ES-I3 (cell line): ENCODE data around the gene IBA57.

ENCODE experiments used
- H3K36me3 ChIP-seq: 2 replicates; pipeline ENCODE4 v1.6.1; 2013; ENCODE audit warnings: mild to moderate bottlenecking, low read length, control low read depth, moderate library complexity; ENCODE audit not compliant: insufficient read depth
- H3K4me1 ChIP-seq: 2 replicates; pipeline ENCODE4 v1.6.1; 2013; ENCODE audit warnings: mild to moderate bottlenecking, control low read depth, low read length; ENCODE audit not compliant: insufficient read depth
- H3K9ac ChIP-seq: 2 replicates; pipeline ENCODE4 v1.6.1; 2013; ENCODE audit warnings: low read depth, mild to moderate bottlenecking, low read length, moderate library complexity
- H3K9me3 ChIP-seq: 2 replicates; pipeline ENCODE4 v1.6.1; 2013; ENCODE audit warnings: mild to moderate bottlenecking, low read length, moderate library complexity; ENCODE audit not compliant: control insufficient read depth, insufficient read depth

IBA57 gene

GRCh38 chr1:228157729-228158126, 7.9 kb upstream of the IBA57 start:
- Histone ChIP-seq H3K9ac (no peak overlapping the region), H3K9me3 (no peaks in the 10 kb centered on the region), H3K36me3 (no peaks in the 10 kb centered on the region), H3K4me1 (peaks cover 10% of the 10 kb centered on the region; the same call in 1 of the 2 replicates)

DNA sequence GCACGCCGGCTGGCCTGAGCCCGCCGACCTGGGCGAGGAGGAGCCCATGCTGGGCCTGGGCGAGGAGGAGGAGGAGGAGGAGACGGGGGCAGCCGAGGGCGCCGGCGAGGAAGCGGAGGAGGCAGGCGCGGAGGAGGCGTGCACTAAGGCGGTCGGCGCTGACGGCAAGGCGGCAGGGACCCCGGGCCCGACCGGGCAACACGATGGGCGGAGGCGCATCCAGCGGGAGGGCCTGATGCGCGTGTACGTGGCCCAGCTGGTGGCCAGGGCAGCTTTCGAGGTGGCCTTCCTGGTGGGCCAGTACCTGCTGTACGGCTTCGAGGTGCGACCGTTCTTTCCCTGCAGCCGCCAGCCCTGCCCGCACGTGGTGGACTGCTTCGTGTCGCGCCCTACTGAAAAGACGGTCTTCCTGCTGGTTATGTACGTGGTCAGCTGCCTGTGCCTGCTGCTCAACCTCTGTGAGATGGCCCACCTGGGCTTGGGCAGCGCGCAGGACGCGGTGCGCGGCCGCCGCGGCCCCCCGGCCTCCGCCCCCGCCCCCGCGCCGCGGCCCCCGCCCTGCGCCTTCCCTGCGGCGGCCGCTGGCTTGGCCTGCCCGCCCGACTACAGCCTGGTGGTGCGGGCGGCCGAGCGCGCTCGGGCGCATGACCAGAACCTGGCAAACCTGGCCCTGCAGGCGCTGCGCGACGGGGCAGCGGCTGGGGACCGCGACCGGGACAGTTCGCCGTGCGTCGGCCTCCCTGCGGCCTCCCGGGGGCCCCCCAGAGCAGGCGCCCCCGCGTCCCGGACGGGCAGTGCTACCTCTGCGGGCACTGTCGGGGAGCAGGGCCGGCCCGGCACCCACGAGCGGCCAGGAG, 7.2 kb upstream of the IBA57 start:
- peaks cover 15% of the 10 kb centered on the region; the same call in 1 of the 2 replicates for H3K4me1 ChIP-seq
- H3K36me3 ChIP-seq = no peaks in the 10 kb centered on the region
- no peaks in the 10 kb centered on the region for H3K9me3 ChIP-seq
- H3K9ac ChIP-seq = no peak overlapping the region

DNA sequence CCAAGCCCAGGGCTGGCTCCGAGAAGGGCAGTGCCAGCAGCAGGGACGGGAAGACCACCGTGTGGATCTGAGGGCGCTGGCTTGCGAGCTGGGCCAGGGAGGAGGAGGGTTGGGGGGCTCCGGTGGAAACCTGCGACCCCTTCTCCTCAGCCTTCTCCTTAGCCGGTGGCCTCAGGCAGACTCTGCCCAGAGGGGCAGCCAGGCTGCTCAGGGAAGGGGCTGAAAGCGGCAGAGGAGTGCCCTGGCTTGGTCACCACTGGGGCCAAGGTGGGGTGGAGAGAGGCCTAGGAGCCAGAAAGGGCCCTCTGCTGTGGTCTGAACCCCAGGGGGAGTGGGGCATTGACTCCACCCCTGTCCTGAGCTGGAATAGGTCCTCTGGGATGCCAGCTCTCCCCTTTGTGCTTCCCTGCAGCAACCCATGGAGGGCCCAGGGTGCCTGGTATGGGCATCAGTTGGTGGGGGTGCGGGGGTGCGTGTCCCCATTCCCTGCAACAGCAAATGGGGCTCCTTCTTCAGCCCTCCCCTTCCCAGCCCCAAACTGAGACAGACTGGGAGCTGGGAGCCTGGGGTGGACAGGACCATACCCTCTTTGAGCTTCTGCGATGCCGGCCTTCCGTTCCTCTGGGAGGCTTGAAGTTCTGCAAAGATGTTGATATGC, 6.5 kb upstream of the IBA57 start:
- H3K36me3 ChIP-seq = no peaks in the 10 kb centered on the region
- H3K9ac ChIP-seq = no peak overlapping the region
- H3K4me1 ChIP-seq = peaks cover 15% of the 10 kb centered on the region; the same call in 1 of the 2 replicates
- no peaks in the 10 kb centered on the region for H3K9me3 ChIP-seq

DNA sequence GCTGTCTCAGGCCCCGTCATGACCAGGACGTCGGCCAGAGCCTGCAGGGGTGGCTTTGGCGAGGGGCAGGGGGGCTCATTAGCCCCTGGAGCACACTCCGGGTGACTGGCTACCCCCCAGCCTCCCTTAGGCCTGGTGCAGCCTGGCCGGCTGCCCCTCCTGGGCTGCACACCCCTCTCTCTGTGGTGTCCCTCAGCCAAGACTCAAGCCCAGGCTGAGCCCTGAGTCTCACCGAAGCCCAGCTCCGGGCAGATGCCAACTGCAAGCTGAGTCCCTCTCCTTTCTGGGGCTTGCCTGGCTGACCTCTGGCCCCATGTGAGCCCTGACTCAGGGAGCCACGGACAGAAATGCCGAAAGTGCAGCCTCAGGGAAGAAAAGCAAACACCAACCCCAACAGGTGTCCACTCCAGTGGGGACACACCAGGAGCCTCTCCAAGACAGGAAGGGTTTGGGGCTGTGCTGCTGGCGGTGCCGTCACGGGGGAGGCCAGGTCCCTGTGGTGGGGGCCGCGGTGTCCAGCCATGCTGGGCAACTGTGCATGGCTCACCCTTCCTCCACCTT, 5.3 kb upstream of the IBA57 start:
- H3K9me3 ChIP-seq = no peaks in the 10 kb centered on the region
- H3K9ac ChIP-seq = no peak overlapping the region
- H3K36me3 ChIP-seq = no peaks in the 10 kb centered on the region
- peaks cover 15% of the 10 kb centered on the region; the same call in 1 of the 2 replicates for H3K4me1 ChIP-seq

GRCh38 chr1:228161362-228161761, 4.2 kb upstream of the IBA57 start:
- Histone ChIP-seq H3K9me3 (no peaks in the 10 kb centered on the region), H3K36me3 (no peaks in the 10 kb centered on the region), H3K4me1 (peaks cover 15% of the 10 kb centered on the region; the same call in 1 of the 2 replicates), H3K9ac (no peak overlapping the region)

DNA sequence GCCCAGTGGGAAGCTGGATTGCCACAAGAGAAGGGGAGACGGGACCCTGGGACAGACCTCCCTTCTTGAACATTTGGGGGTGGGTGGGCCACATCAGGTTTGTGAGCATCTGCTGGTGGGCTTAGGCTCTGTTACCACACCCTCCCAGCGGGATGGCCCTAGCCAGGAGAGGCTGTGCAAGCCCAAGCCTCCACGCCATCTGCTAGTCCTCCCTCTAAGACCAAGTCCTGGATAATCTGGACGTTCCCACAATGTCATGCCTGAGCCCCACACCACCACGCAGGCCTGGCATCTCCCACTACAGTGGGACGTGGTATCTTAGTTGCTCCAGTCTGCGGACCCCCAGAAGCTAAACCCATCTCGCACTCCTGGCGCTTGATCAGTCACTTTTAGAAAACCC, 3.7 kb upstream of the IBA57 start:
- H3K9me3 ChIP-seq = no peaks in the 10 kb centered on the region
- no peaks in the 10 kb centered on the region for H3K36me3 ChIP-seq
- H3K9ac ChIP-seq = no peak overlapping the region
- H3K4me1 ChIP-seq = peaks cover 15% of the 10 kb centered on the region; the same call in 1 of the 2 replicates

GRCh38 chr1:228162286-228163006, 3.2 kb upstream of the IBA57 start:
- Histone ChIP-seq H3K9ac (0 out of 2 replicates have a peak overlapping the region, but pooled peaks have one; percentile 20), H3K9me3 (no peaks in the 10 kb centered on the region), H3K36me3 (no peaks in the 10 kb centered on the region), H3K4me1 (peaks cover 15% of the 10 kb centered on the region; the same call in 1 of the 2 replicates)

- Histone ChIP-seq H3K36me3 (no peaks in the 10 kb centered on the region), H3K9ac (no peak overlapping the region), H3K4me1 (peaks cover 15% of the 10 kb centered on the region; the same call in 1 of the 2 replicates), H3K9me3 (no peaks in the 10 kb centered on the region)
Observed at GRCh38 chr1:228163007-228163753, 2.4 kb upstream of the IBA57 start.

- H3K4me1 ChIP-seq = peaks cover 15% of the 10 kb centered on the region; the same call in 1 of the 2 replicates
- H3K9ac ChIP-seq = no peak overlapping the region
- H3K36me3 ChIP-seq = no peaks in the 10 kb centered on the region
- no peaks in the 10 kb centered on the region for H3K9me3 ChIP-seq
Observed at GRCh38 chr1:228163776-228164519, 1.7 kb upstream of the IBA57 start.

DNA sequence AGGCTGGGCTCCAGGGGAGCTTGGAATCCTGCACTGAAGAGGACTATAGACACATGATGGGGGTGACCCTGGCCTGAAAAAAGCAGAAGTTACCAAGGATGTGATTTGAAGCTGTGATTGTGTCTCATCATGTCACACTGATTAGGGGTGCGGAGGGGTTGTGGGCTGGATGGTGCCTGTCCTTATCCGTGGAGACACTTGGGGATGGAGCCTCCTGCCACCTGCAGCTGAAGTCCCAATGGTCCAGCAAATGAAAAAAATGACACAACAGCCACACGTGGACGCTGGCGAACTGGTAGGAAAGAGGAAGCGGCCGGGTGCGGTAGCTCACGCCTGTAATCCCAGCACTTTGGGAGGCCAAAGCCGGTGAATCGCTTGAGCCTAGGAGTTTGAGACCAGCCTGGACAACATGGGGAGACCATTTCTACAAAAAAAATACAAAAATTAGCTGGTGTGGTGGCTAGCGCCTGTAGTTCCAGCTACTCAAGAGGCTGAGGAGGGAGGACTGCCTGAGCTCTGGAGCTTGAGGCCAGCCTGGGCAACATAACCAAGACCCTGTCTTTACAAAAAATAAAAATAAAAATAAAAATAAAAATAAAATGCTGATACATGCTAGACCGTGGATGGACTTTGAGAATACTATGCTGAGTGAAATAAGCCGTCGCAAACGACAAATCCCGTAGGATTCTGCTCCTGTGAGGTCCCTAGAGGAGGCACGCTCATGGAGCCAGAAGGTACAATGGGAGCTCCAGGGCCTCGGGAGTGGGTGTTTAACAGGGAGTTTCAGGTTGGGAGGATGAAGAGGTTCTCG, 838 bp upstream of the IBA57 start:
- H3K9me3 ChIP-seq = no peaks in the 10 kb centered on the region

DNA sequence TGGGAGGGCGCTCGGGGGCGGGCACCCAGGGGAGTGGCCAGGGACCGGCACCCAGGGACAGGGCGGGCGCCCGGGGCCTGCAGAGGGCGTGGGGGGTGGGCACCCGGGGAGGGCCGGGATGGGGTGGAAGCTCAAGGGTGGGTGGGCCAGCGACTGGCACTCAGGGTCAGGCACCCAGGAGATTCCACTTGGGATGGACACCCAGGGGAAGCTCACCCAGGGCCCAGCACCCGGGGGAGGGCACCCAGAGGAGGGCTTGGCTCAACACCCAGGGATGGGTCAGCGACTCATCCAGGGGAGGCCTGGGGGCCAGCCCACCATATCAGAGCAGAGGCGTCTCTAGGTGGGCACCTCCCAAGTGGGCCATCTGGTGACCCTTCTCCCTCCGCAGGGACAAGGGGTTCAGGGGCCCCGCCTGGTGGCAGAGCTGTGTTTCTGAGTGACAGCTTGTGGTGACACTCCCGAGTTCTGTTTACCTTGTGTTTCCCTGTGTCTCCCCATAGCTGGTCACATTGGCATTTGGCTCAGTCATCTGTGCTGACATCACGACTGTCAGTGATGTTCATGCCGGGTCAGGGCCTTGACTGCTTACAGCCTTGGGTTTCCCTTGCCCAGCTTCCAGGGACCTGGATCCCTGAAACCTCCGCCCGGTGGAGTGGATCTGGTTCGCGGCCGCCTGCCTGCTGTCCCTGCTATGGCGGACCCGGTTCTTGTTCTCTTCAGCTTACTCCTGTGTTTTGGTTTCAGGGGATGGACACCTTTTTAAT, 749 bp downstream of the IBA57 start:
- H3K36me3 ChIP-seq = no peaks in the 10 kb centered on the region
- H3K4me1 ChIP-seq = peaks cover 15% of the 10 kb centered on the region; the same call in 1 of the 2 replicates
- H3K9ac ChIP-seq = peak overlapping the region; percentile 80
- H3K9me3 ChIP-seq = no peaks in the 10 kb centered on the region

More for the DNA sequence above, 838 bp upstream of the IBA57 start:
- H3K36me3 ChIP-seq = no peaks in the 10 kb centered on the region
- H3K4me1 ChIP-seq = peaks cover 15% of the 10 kb centered on the region; the same call in 1 of the 2 replicates
- peak overlapping the region; percentile 79 for H3K9ac ChIP-seq
